HepG2 (cell line): ENCODE results near the gene ENTPD2. TPM values are rescaled to one million over a fixed set of nuclear protein-coding genes. Genes with fewer than 3 reads are reported as not detected.

Experiments
- CREB1 ChIP-seq, 2 experiments: fragments of 450-650 bp in 1 of 2; IDR thresholded peaks; 2 replicates each; pipeline ENCODE4 v1.6.1; 2016 to 2017; ENCODE audit warnings: control low read depth in 1 of 2, mild to moderate bottlenecking in 1 of 2, missing compliant biosample characterization in 1 of 2, missing genetic modification characterization in 1 of 2
- E2F2 ChIP-seq: sonication (generic); formaldehyde crosslinking; IDR thresholded peaks from 2 replicates; pipeline ENCODE4 v1.4.0; 2020; ENCODE audit warnings: missing genetic modification reagents, borderline replicate concordance
- EED ChIP-seq: sonication (generic); formaldehyde crosslinking; IDR thresholded peaks from 2 replicates; pipeline ENCODE4 v1.5.0; 2020; ENCODE audit warnings: mild to moderate bottlenecking, missing genetic modification reagents
- FOXP1 ChIP-seq, 2 experiments: fragments of 450-650 bp in 1 of 2; IDR thresholded peaks; 2 replicates each; pipeline ENCODE4 v1.6.1; 2017 to 2018; ENCODE audit warnings: antibody characterized with exemption in 1 of 2
- GMEB1 ChIP-seq: sonication (generic); formaldehyde crosslinking; IDR thresholded peaks from 2 replicates; pipeline ENCODE4 v1.5.1; 2020; ENCODE audit warnings: missing genetic modification reagents, mild to moderate bottlenecking, borderline replicate concordance
- LRRFIP1 ChIP-seq: sonication (generic); formaldehyde crosslinking; conservative IDR thresholded peaks from 2 replicates; pipeline ENCODE4 v1.4.0; 2020; ENCODE audit warnings: missing genetic modification reagents
- MAFG ChIP-seq: sonication (generic); formaldehyde crosslinking; IDR thresholded peaks from 2 replicates; pipeline ENCODE4 v1.5.1; 2020; ENCODE audit warnings: mild to moderate bottlenecking, missing genetic modification reagents
- MIER3 ChIP-seq: IDR thresholded peaks from 2 replicates; pipeline ENCODE4 v1.6.1; 2016; ENCODE audit warnings: missing compliant biosample characterization, borderline replicate concordance
- NAIF1 ChIP-seq: sonication (generic); formaldehyde crosslinking; IDR thresholded peaks from 2 replicates; pipeline ENCODE4 v1.5.0; 2020; ENCODE audit warnings: mild to moderate bottlenecking, missing genetic modification reagents, borderline replicate concordance
- NFKBIZ ChIP-seq: IDR thresholded peaks from 2 replicates; pipeline ENCODE4 v1.6.1; 2018; ENCODE audit warnings: missing genetic modification reagents, missing compliant biosample characterization
- PCBP2 ChIP-seq: fragments of 200-400 bp; formaldehyde crosslinking; optimal IDR thresholded peaks from 2 replicates; pipeline ENCODE3; 2018; ENCODE audit warnings: low read length, low read depth; ENCODE audit not compliant: poor library complexity, severe bottlenecking
- RAD51 ChIP-seq: fragments of 450-650 bp; IDR thresholded peaks from 2 replicates; pipeline ENCODE4 v1.6.1; 2016; ENCODE audit warnings: borderline replicate concordance
- SNAI1 ChIP-seq: sonication (generic); formaldehyde crosslinking; IDR thresholded peaks from 2 replicates; pipeline ENCODE4 v1.5.0; 2020; ENCODE audit warnings: mild to moderate bottlenecking, missing genetic modification reagents, borderline replicate concordance
- THAP9 ChIP-seq: sonication (generic); formaldehyde crosslinking; IDR thresholded peaks from 2 replicates; pipeline ENCODE4; 2020; ENCODE audit warnings: missing genetic modification reagents, mild to moderate bottlenecking, borderline replicate concordance
- ZBTB8A ChIP-seq: sonication (generic); formaldehyde crosslinking; IDR thresholded peaks from 2 replicates; pipeline ENCODE4 v1.4.0; 2020; ENCODE audit warnings: mild to moderate bottlenecking, low read depth, missing genetic modification reagents, borderline replicate concordance
- ZNF160 ChIP-seq: sonication (generic); formaldehyde crosslinking; IDR thresholded peaks from 2 replicates; pipeline ENCODE4 v1.8.0; 2022; ENCODE audit warnings: mild to moderate bottlenecking, inconsistent platforms, missing genetic modification reagents
- ZNF260 ChIP-seq: sonication (generic); formaldehyde crosslinking; IDR thresholded peaks from 2 replicates; pipeline ENCODE4 v1.4.0; 2020; ENCODE audit warnings: missing genetic modification reagents, low read depth, mild to moderate bottlenecking, borderline replicate concordance
- ZNF550 ChIP-seq: sonication (generic); formaldehyde crosslinking; IDR thresholded peaks from 2 replicates; pipeline ENCODE4 v1.4.0; 2020; ENCODE audit warnings: mild to moderate bottlenecking, missing genetic modification reagents, borderline replicate concordance
- ZSCAN25 ChIP-seq: sonication (generic); formaldehyde crosslinking; IDR thresholded peaks from 2 replicates; pipeline ENCODE4 v1.8.0; 2022; ENCODE audit warnings: mild to moderate bottlenecking, missing genetic modification reagents
- polyA plus RNA-seq, 8 experiments: library from polyadenylated mRNA; depleted of rRNA in 3 of 8; stranded (reverse) in 7 of 8; unstranded in 1 of 8; fragments of >200 nt; fragmentation: Illumina TruSeq in 4 of 8; extraction: Trizol in 4 of 8; gene quantifications; 2 replicates each; pipeline versions ENCODE4 v1.2.1 to v1.2.3, GENCODE V29; 2011 to 2016; ENCODE audit warnings: low read depth in 4 of 8, missing spikeins in 1 of 8, mixed read lengths in 1 of 8; ENCODE audit not compliant: insufficient read depth in 1 of 8
- total RNA-seq, 5 experiments: library from RNA; depleted of rRNA; stranded (reverse); fragments of >200 nt; fragmentation: Illumina TruSeq; extraction: Trizol; gene quantifications; 2 replicates each; pipeline ENCODE4 v1.2.3, GENCODE V29; 2016; ENCODE audit warnings: low read depth in 1 of 5

ENTPD2 gene
- total and polyA plus RNA-seq, 2 of the 13 experiments (the other 11 are each of a cell fraction or from before 2014, with no cell fraction given): 0.95 to 3.2 TPM

GRCh38 chr9:137053944-137054931, at the start of gene ENTPD2 (continued):
- no peak for TF ChIP-seq GMEB1 (CRISPR knock-in tag)
- no peak for TF ChIP-seq PCBP2
- no peak for TF ChIP-seq NAIF1
- TF ChIP-seq ZNF260: no peak
- no peak for TF ChIP-seq CREB1 (IDR thresholded peaks at IDR 0.05)
- no peak for TF ChIP-seq CREB1 (CRISPR knock-in tag; IDR thresholded peaks at IDR 0.05)
- 0 out of 2 replicates have a peak, but pooled peaks have one; percentile 51 for TF ChIP-seq E2F2 (CRISPR knock-in tag)
- no peak for TF ChIP-seq NFKBIZ (CRISPR knock-in tag)
- no peak for TF ChIP-seq RAD51
- TF ChIP-seq ZNF160 (CRISPR knock-in tag): peak; percentile 36; the same call in 1 of the 2 replicates
- no peak for TF ChIP-seq SNAI1 (CRISPR knock-in tag)
- TF ChIP-seq THAP9: no peak
- no peak for TF ChIP-seq ZNF550 (CRISPR knock-in tag)
- no peak; the same call in 1 of the 2 replicates for TF ChIP-seq MIER3 (CRISPR knock-in tag)
- no peak for TF ChIP-seq EED
- peak; percentile 38; the same call in 1 of the 2 replicates for TF ChIP-seq ZBTB8A
- TF ChIP-seq FOXP1 (IDR thresholded peaks at IDR 0.05): no peak
- no peak for TF ChIP-seq FOXP1 (CRISPR knock-in tag; IDR thresholded peaks at IDR 0.05)
- no peak for TF ChIP-seq LRRFIP1 (CRISPR knock-in tag)
- TF ChIP-seq ZSCAN25 (CRISPR knock-in tag): no peak
- TF ChIP-seq MAFG (CRISPR knock-in tag): 0 out of 2 replicates have a peak, but pooled peaks have one; percentile 11
